ENCODE results near the gene ZP1.

DNA sequence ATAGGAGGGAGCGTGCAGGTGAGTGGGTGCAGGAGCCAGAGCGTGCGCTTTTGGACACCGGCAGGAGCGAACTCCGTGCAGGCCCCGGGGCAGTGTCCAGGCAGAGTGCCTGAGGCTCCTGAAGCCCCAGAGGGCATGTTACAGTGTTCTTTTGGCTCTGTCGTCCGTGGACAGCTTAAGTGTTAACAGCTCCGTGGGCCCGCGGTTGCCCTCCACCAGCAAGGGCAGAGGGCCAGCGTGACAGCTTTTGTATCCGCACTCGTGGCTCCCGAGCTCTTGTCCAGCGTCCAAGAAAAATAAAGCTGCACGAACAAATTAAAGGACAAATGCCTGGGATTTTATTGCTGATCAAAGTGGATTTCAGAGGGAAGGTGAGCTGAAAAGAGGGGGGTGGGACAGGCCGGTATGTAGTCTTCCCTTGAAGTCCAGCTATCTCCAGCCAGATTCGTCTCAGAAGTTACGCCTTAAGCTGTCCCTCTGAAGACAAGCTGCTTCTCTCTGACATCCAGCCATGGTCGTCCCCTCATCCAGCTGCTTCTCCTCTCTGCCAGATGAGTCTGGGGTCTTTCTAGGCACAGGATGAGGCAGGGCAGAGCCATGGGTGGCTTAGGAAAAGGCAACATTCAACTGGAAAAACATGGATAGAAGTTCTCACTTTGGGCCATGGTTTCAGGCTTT lies 45.6 kb downstream of the ZP1 start:
- TF ChIP-seq, protein P1, sequence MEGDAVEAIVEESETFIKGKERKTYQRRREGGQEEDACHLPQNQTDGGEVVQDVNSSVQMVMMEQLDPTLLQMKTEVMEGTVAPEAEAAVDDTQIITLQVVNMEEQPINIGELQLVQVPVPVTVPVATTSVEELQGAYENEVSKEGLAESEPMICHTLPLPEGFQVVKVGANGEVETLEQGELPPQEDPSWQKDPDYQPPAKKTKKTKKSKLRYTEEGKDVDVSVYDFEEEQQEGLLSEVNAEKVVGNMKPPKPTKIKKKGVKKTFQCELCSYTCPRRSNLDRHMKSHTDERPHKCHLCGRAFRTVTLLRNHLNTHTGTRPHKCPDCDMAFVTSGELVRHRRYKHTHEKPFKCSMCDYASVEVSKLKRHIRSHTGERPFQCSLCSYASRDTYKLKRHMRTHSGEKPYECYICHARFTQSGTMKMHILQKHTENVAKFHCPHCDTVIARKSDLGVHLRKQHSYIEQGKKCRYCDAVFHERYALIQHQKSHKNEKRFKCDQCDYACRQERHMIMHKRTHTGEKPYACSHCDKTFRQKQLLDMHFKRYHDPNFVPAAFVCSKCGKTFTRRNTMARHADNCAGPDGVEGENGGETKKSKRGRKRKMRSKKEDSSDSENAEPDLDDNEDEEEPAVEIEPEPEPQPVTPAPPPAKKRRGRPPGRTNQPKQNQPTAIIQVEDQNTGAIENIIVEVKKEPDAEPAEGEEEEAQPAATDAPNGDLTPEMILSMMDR (conservative IDR thresholded peaks at IDR 0.05; ENCODE audit: low read length) = no peak
- no peak for TF ChIP-seq EZH2phosphoT487 (IDR thresholded peaks at IDR 0.05; ENCODE audit: borderline replicate concordance, low read depth, low read length)

All from OCI-LY7 (cell line).